SK-N-SH treated with all-trans-retinoic acid at 6 μM for 48 hours (cell line): ENCODE results near the gene CD151.

Experiments
- ARNTL ChIP-seq: fragments of 450-650 bp; formaldehyde crosslinking; IDR thresholded peaks from 2 replicates; pipeline ENCODE4 v1.5.0; 2020; ENCODE audit warnings: low read depth, mild to moderate bottlenecking, moderate library complexity, borderline replicate concordance
- CSDC2 ChIP-seq: fragments of 250-450 bp; sonication (Bioruptor Pico); IDR thresholded peaks from 2 replicates; pipeline ENCODE4 v1.5.0; 2020; ENCODE audit warnings: mild to moderate bottlenecking, moderate library complexity
- GLIS3 ChIP-seq: fragments of 250-450 bp; sonication (Bioruptor Pico); IDR thresholded peaks from 2 replicates; pipeline ENCODE4 v1.5.0; 2020; ENCODE audit warnings: mild to moderate bottlenecking, moderate library complexity
- ISL1 ChIP-seq: fragments of 250-450 bp; sonication (Bioruptor Pico); IDR thresholded peaks from 2 replicates; pipeline ENCODE4 v2.1.2; 2022; ENCODE audit warnings: mild to moderate bottlenecking, moderate library complexity
- PATZ1 ChIP-seq: fragments of 250-450 bp; sonication (Bioruptor Pico); IDR thresholded peaks from 2 replicates; pipeline ENCODE4 v1.8.0; 2020; ENCODE audit warnings: mild to moderate bottlenecking, moderate library complexity, borderline replicate concordance
- RARB ChIP-seq: fragments of 250-450 bp; sonication (Bioruptor Pico); IDR thresholded peaks from 2 replicates; pipeline ENCODE4 v1.8.0; 2021; ENCODE audit warnings: mild to moderate bottlenecking, moderate library complexity
- TCF4 ChIP-seq: fragments of 250-450 bp; sonication (Bioruptor Pico); IDR thresholded peaks from 2 replicates; pipeline ENCODE4 v1.8.0; 2021; ENCODE audit warnings: mild to moderate bottlenecking, moderate library complexity, borderline replicate concordance
- TOX ChIP-seq: fragments of 250-450 bp; sonication (Bioruptor Pico); IDR thresholded peaks from 2 replicates; pipeline ENCODE4 v1.8.0; 2021; ENCODE audit warnings: mild to moderate bottlenecking, moderate library complexity, borderline replicate concordance
- ZFP3 ChIP-seq: fragments of 250-450 bp; sonication (Bioruptor Pico); IDR thresholded peaks from 2 replicates; pipeline ENCODE4 v1.5.0; 2020; ENCODE audit warnings: mild to moderate bottlenecking, moderate library complexity
- TF ChIP-seq, protein P1 (sequence below): fragments of 250-450 bp; sonication (Bioruptor Pico); IDR thresholded peaks from 2 replicates; pipeline ENCODE4 v1.8.0; 2021; ENCODE audit warnings: low read depth, mild to moderate bottlenecking, moderate library complexity, borderline replicate concordance

DNA sequence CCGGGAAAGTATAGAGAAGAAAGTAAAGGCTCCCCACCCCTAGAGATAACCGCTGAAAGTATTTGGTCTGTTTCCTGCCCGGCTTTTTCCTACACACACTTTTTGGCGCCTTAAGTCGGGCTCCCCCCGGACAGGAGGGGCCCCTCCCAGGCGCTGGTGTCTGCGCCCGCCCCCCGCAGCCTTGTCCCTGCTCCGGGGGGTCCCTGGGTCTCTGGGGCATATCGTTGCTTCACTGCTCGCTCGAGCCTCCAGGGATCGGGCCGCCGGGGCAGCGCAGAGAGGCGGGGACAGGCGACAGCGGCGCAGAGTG is 6.0 kb upstream of the CD151 start:
- TF ChIP-seq TOX (CRISPR knock-in tag) (no peak), ARNTL (no peak), ISL1 (no peak), PATZ1 (CRISPR knock-in tag) (no peak), TCF4 (CRISPR knock-in tag) (no peak), GLIS3 (CRISPR knock-in tag) (no peak), RARB (no peak), ZFP3 (no peak), CSDC2 (no peak)
- TF ChIP-seq, protein P1, sequence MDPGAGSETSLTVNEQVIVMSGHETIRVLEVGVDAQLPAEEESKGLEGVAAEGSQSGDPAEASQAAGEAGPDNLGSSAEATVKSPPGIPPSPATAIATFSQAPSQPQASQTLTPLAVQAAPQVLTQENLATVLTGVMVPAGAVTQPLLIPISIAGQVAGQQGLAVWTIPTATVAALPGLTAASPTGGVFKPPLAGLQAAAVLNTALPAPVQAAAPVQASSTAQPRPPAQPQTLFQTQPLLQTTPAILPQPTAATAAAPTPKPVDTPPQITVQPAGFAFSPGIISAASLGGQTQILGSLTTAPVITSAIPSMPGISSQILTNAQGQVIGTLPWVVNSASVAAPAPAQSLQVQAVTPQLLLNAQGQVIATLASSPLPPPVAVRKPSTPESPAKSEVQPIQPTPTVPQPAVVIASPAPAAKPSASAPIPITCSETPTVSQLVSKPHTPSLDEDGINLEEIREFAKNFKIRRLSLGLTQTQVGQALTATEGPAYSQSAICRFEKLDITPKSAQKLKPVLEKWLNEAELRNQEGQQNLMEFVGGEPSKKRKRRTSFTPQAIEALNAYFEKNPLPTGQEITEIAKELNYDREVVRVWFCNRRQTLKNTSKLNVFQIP, result no peak
